Body of pancreas (tissue), 4 donors: ENCODE measurements around the gene CKS1B.

Source experiments
- CTCF ChIP-seq, 7 experiments: fragments of 450-650 bp in 4 of 7; fragments of 200-600 bp in 3 of 7; sonication (generic) in 3 of 7; IDR thresholded peaks; one replicate each; pipeline ENCODE4 v1.5.1; 2016 to 2019; ENCODE audit warnings: antibody characterized with exemption in 7 of 7
- POLR2A ChIP-seq, 3 donors: fragments of 450-650 bp; IDR thresholded peaks; one replicate each; pipeline ENCODE4 v1.6.1; 2016; ENCODE audit warnings: antibody characterized with exemption in 3 of 3, mild to moderate bottlenecking in 2 of 3

GRCh38 chr1:155003227-155003765, 28.8 kb downstream of the CKS1B start:
- TF ChIP-seq CTCF (IDR thresholded peaks at IDR 0.05), result no peak
- TF ChIP-seq POLR2A (IDR thresholded peaks at IDR 0.05), result peak in 2 of 3 donors; percentile 44 to 45
